Stromal cell of bone marrow (primary cell): ENCODE measurements around the gene TCEAL8.

Experiments
- DNase-seq: peaks from one replicate; pipeline ENCODE4 v3.0.0-alpha.2; 2012; ENCODE audit warnings: low read depth

The TCEAL8 gene

GRCh38 chrX:103214870-103215424, 40.0 kb downstream of the TCEAL8 start, which contains the start of gene BEX4:
Gene BEX4, plus strand, starts transcription at chrX:103215108. Its CDS starts 1,046 bp downstream, at chrX:103216154.
- peak; percentile 30 for DNase-seq

GRCh38 chrX:103212749-103213457, 42.1 kb downstream of the TCEAL8 start:
- DNase-seq: no peak

- peak; percentile 21 for DNase-seq
These were observed 43.8 kb downstream of the TCEAL8 start for GRCh38 chrX:103211012-103211715.

GRCh38 chrX:103210056-103210455, 44.9 kb downstream of the TCEAL8 start:
- no peak for DNase-seq
